GM18507 (cell line): ENCODE data around the gene AFTPH.
A peak's percentile ranks its signal among the peaks of the same experiment; 100 is the strongest.

Experiments used
- DNase-seq: peaks from one replicate; pipeline ENCODE4 v3.0.0; 2011; ENCODE audit warnings: low read depth; ENCODE audit not compliant: insufficient read length; ENCODE audit errors: extremely low spot score
- FAIRE-seq: peaks from 2 replicates; lab custom pipeline; 2011; peaks lifted over from hg19 to GRCh38; lab: Jason Lieb, UNC

The AFTPH gene

GRCh38 chr2:64574871-64575270, 50.7 kb downstream of the AFTPH start:
- FAIRE-seq = no peak
- no peak for DNase-seq

GRCh38 chr2:64581018-64581417, 56.9 kb downstream of the AFTPH start:
- FAIRE-seq (peak; percentile 18), DNase-seq (no peak)

DNA sequence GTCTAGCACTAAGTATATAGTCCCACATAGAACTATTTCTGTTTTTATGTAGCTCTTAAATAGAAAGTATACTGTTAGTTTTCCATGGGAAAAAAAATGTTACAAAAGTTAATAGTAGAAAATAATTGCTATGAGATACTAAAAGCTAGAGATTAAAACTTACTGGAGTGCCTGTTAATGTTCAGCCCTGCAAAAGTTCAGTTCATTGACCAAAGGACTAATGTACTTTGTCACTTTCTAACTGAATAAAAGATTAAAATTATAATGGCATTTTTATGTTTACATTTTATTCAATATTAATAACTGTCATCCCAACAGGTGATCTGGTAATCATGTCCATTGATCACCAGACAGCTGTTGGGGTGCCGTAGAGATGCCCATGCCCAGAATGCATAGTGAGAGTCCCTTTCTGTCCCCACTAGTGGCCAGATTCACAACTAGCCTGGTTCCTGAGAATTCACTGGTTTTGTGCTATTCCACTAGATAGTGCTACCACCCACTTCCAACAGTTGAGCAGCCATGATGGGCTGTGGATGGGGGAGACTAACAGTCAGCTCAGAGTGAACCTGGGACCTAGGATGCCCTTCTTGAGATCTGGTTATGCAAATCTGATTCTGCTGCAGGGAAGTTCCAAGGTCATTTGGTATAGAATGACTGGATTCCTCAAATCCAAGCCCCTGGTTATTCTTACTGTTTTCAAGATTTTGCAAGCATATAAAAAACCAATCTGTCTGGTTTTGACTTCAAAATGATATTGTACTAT, 57.8 kb downstream of the AFTPH start:
- FAIRE-seq = peak; percentile 72
- no peak for DNase-seq

- DNase-seq = no peak
- peak; percentile 93 for FAIRE-seq
Measured at GRCh38 chr2:64582774-64583340, 58.7 kb downstream of the AFTPH start.

- DNase-seq (no peak), FAIRE-seq (peak; percentile 75)
Measured at GRCh38 chr2:64586054-64586453, 61.9 kb downstream of the AFTPH start.

GRCh38 chr2:64586883-64587481, 62.9 kb downstream of the AFTPH start:
- DNase-seq = no peak
- peak; percentile 87 for FAIRE-seq

DNA sequence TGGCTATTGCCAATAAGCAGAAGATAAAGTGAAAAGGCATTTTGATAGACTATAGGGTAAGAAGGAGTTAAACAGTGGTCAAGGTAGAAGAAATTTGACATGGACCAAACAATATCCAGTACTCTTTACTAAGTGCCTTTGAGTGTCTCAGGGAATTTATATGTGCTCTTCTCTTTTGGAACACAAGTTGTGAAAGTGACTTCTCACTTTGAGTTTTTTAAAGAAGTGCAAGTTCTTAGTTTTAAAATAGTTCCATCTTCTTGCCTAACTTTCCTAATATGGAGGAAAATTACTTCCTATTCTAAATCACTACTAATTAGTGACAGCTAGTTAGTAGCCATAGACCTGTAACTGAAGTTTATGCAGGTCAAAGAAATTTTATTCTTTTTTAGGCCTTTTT, 63.4 kb downstream of the AFTPH start:
- no peak for DNase-seq
- FAIRE-seq = no peak

DNA sequence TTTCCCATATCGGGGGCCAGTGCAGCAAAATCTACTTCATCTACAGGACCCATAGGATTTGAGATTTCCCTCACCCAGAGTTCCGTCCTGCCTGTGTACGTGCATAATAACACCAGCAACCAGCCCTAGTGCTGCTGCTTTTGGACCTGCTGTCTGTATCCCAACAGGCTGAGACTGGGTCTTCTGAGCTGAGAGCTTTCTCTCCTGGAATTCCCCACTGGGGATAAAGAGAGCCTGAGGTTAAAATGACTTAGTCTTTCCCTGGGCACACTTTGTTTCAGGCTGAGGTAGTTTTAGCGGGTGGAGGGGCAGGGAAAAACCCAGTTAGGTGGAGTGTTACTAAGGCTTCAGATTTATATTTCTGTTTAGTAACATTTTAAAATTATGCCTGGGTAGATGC, 67.1 kb downstream of the AFTPH start:
- DNase-seq (no peak), FAIRE-seq (no peak)

GRCh38 chr2:64593035-64593655, 69.0 kb downstream of the AFTPH start:
- DNase-seq (no peak), FAIRE-seq (no peak)

DNA sequence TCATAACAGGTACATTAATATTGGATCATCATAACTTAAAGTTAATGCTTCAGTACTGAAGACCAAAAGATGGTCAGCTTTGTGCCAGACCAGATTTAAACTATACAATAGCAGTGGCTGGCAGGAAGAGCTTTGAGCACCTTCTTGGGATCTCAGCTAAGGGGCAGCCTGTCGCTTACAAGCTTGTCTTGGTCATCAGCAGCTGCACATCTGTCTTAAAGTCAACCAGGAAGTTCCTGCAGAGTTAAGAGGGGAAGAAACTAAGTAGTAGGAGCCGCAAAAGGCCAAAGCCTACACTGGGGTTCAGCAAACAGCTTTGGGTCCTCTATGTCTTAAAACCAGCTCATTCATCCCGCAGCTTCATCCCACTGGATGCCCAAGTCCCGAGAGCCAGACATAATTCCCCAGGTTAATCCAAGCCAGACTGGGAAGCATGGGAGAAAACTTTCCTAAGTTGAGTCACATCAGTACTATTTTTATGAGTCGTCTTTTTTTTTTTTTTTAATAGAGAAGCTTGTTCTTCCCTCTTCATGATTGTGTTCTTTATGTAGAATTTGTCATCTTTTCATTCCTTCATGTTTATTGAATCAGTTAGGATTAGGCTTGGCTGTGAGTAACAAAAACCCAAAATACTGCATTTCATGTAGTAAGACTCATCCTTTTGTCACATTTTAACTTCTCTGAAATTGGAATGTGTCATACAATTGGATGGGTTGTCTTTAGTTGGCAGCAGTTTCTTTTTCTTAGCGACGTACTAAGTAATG, 70.3 kb downstream of the AFTPH start:
- FAIRE-seq = no peak
- DNase-seq = no peak

GRCh38 chr2:64595397-64596176, 71.5 kb downstream of the AFTPH start:
- FAIRE-seq (no peak), DNase-seq (no peak)

DNA sequence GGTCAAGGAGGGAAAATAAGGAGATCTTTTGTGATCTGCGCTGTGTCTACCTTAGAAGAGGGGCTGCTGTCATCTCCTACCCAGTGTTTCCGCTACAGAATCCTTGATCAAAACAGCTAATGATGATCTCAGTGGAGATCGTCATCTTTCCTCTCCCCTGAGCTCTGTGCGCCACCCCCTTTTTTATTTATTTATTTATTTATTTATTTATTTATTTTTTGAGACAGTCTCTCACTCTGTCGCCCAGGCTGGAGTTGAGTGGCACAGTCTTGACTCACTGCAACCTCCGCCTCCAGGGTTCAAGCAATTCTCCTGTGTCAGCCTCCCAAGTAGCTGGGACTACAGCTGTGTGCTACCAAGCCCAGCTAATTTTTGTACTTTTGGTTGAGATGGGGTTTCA, 74.1 kb downstream of the AFTPH start:
- FAIRE-seq (no peak), DNase-seq (no peak)

DNA sequence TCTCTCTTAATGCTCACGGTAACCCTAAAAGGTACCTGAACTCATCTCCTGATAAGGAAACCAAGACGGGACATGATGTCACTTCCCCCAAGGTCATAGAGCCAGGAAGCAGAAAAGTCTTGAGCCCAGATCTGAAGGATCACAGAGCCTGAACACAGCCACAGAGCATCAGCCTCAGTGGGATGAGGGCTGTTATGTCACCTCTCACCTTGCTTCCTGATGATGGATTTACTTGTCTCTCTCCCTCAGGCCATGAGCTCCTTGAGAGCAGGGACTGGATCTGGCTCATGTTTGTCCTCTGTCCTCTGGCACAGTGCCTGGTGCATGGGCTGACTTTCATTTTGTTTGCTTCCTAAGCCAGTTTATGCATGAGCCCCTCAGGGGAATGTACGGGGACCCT, 75.3 kb downstream of the AFTPH start:
- no peak for DNase-seq
- FAIRE-seq = no peak

- FAIRE-seq = no peak
- no peak for DNase-seq
Measured at GRCh38 chr2:64601034-64601754, 77.1 kb downstream of the AFTPH start.

DNA sequence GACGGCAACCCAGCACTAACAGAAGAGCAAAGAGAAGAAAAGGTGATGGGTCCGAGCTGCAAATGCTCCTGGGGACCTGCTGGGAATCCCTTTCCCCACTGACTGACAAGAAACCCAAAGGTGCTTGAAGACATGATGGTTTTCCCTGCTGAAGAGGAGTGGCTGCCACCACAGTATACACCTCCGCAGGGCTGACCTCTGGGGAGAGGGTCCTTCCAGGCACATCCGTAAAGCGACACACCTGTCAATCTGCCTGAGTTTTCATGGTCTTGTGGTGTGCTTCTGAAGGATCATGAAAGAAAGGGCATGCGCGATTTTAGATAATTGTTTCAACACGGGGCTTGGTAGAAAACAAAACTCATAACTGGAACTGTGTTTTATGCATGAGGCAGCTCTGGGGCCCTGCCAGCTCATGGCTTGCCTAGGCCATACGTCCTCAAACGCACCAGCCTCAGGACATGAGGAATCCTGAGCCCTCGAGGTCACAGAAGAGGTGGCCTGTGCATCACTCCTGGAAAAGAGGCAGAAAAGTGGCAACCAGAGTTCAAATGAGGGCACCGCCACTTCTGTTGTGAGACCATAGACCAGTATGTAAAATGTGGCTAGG, 77.8 kb downstream of the AFTPH start:
- no peak for FAIRE-seq
- no peak for DNase-seq

DNA sequence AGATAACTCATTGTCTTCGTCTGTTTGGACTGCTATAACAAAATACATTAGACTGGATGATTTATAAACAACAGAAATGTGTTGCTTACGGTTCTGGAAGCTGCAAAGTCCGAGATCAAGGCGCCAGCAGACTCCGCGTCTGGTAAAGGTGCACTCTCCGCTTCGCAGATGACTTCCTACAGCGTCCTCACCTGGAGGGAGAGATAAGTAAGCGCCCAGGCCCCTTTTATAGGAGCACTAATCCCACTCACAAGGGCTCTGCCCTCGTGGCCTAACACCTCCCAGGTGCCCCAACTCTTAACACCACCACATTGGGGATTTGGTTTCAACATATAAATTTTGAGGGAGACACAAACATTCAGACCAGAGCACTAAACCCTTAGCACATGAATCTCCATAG, 78.3 kb downstream of the AFTPH start:
- FAIRE-seq (no peak), DNase-seq (no peak)

DNA sequence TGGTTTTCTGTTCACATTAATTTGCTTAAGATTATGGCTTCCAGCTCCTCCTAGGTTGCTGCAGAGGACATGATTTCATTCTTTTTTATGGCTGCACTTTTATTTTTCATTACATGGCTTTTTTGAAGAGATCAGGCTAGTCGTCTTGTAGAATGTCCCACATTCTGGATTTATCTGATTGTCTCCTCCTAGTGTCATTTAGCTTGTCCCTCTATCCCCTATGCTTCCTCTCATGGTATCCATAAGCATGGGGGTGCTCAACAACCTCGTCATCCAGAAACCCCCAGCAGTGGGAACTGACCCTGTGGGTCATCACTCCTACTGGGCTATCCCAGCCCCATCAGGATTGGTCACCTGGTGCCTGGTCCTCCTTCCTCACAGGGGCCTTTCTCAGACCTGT, 80.0 kb downstream of the AFTPH start:
- DNase-seq (no peak), FAIRE-seq (no peak)

DNA sequence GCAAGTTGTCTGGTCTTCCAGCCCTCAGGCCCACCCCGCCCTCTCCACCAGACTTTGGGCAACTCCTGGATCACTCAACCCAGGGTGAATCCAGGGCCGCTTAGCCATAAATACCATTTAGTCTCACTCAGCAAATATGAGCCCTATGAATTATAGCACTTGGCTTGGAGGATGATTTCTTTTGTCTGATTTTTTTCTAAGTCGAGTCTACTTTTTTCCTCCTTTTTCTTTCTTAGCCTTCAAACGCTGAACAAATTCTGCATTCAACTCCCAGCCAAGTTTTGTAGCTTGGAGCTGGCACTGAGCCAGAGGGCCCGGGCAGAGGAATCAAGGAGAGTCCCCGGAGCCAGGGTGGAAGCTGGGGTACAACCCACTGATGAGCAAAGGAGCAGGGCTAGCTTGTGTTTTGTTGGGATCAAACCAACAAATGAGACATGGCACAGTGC, 80.9 kb downstream of the AFTPH start:
- FAIRE-seq (no peak), DNase-seq (no peak)
